ENCODE results near the gene CIAO2A.

Gene CIAO2A

GRCh38 chr15:64093627-64094417 is at the start of gene CIAO2A:
Gene CIAO2A, minus strand, starts transcription at chr15:64093838. Its CDS starts 70 bp downstream, at chr15:64093768.
- Histone ChIP-seq H3K27ac (ENCODE audit: low read depth, low read length) (peak within 1 kb of the TSS; percentile 90), H2AFZ (ENCODE audit: low read length, unreplicated experiment) (peak within 1 kb of the TSS; percentile 82), H3K79me2 (ENCODE audit: control insufficient read depth, insufficient read depth, low read length, unreplicated experiment) (peaks cover 76% of the 10 kb centered on the region), H3K36me3 (ENCODE audit: insufficient read depth, low read length) (peaks cover 7% of the 10 kb centered on the region; the same call in 1 of the 2 replicates), H3K4me1 (ENCODE audit: control insufficient read depth, insufficient read depth, low read length, unreplicated experiment) (peaks cover 31% of the 10 kb centered on the region), H3K27me3 (ENCODE audit: insufficient read depth, low read length) (no peaks in the 10 kb centered on the region), H3K4me3 (ENCODE audit: low read depth, low read length) (peak within 1 kb of the TSS; percentile 98)

- Histone ChIP-seq H3K79me2 (ENCODE audit: control insufficient read depth, insufficient read depth, low read length, unreplicated experiment) (no peaks in the 10 kb centered on the region), H3K4me3 (ENCODE audit: low read depth, low read length) (no peak overlapping the region), H2AFZ (ENCODE audit: low read length, unreplicated experiment) (no peak overlapping the region), H3K36me3 (ENCODE audit: insufficient read depth, low read length) (0 out of 2 replicates have a peak, but pooled peaks cover 2% of the 10 kb centered on the region), H3K4me1 (ENCODE audit: control insufficient read depth, insufficient read depth, low read length, unreplicated experiment) (no peaks in the 10 kb centered on the region), H3K27me3 (ENCODE audit: insufficient read depth, low read length) (no peaks in the 10 kb centered on the region), H3K27ac (ENCODE audit: low read depth, low read length) (no peak overlapping the region)
Measured at GRCh38 chr15:64143276-64143675, 49.6 kb upstream of the CIAO2A start.

- Histone ChIP-seq H3K27me3 (ENCODE audit: insufficient read depth, low read length) (no peaks in the 10 kb centered on the region), H3K27ac (ENCODE audit: low read depth, low read length) (no peak overlapping the region), H3K79me2 (ENCODE audit: control insufficient read depth, insufficient read depth, low read length, unreplicated experiment) (no peaks in the 10 kb centered on the region), H3K4me1 (ENCODE audit: control insufficient read depth, insufficient read depth, low read length, unreplicated experiment) (no peaks in the 10 kb centered on the region), H3K4me3 (ENCODE audit: low read depth, low read length) (no peak overlapping the region), H3K36me3 (ENCODE audit: insufficient read depth, low read length) (0 out of 2 replicates have a peak, but pooled peaks cover 2% of the 10 kb centered on the region), H2AFZ (ENCODE audit: low read length, unreplicated experiment) (no peak overlapping the region)
Measured at GRCh38 chr15:64141798-64142512, 48.3 kb upstream of the CIAO2A start.

- H3K36me3 ChIP-seq (ENCODE audit: insufficient read depth, low read length): peaks cover 7% of the 10 kb centered on the region; the same call in 1 of the 2 replicates
- no peak overlapping the region for H3K27ac ChIP-seq (ENCODE audit: low read depth, low read length)
- H3K4me1 ChIP-seq (ENCODE audit: control insufficient read depth, insufficient read depth, low read length, unreplicated experiment): no peaks in the 10 kb centered on the region
- H3K27me3 ChIP-seq (ENCODE audit: insufficient read depth, low read length): no peaks in the 10 kb centered on the region
- H3K4me3 ChIP-seq (ENCODE audit: low read depth, low read length): no peak overlapping the region
- no peaks in the 10 kb centered on the region for H3K79me2 ChIP-seq (ENCODE audit: control insufficient read depth, insufficient read depth, low read length, unreplicated experiment)
- no peak overlapping the region for H2AFZ ChIP-seq (ENCODE audit: low read length, unreplicated experiment)
Measured at GRCh38 chr15:64138331-64138941, 44.8 kb upstream of the CIAO2A start.

GRCh38 chr15:64137226-64137833 is 43.7 kb upstream of the CIAO2A start:
- H3K4me3 ChIP-seq (ENCODE audit: low read depth, low read length): no peak overlapping the region
- peaks cover 10% of the 10 kb centered on the region; the same call in 1 of the 2 replicates for H3K36me3 ChIP-seq (ENCODE audit: insufficient read depth, low read length)
- H2AFZ ChIP-seq (ENCODE audit: low read length, unreplicated experiment): no peak overlapping the region
- H3K79me2 ChIP-seq (ENCODE audit: control insufficient read depth, insufficient read depth, low read length, unreplicated experiment): no peaks in the 10 kb centered on the region
- no peaks in the 10 kb centered on the region for H3K4me1 ChIP-seq (ENCODE audit: control insufficient read depth, insufficient read depth, low read length, unreplicated experiment)
- no peaks in the 10 kb centered on the region for H3K27me3 ChIP-seq (ENCODE audit: insufficient read depth, low read length)
- H3K27ac ChIP-seq (ENCODE audit: low read depth, low read length): no peak overlapping the region

GRCh38 chr15:64136347-64136746 is 42.7 kb upstream of the CIAO2A start:
- no peak overlapping the region for H2AFZ ChIP-seq (ENCODE audit: low read length, unreplicated experiment)
- H3K79me2 ChIP-seq (ENCODE audit: control insufficient read depth, insufficient read depth, low read length, unreplicated experiment): no peaks in the 10 kb centered on the region
- no peaks in the 10 kb centered on the region for H3K27me3 ChIP-seq (ENCODE audit: insufficient read depth, low read length)
- H3K4me1 ChIP-seq (ENCODE audit: control insufficient read depth, insufficient read depth, low read length, unreplicated experiment): no peaks in the 10 kb centered on the region
- no peak overlapping the region for H3K27ac ChIP-seq (ENCODE audit: low read depth, low read length)
- peaks cover 19% of the 10 kb centered on the region; the same call in 1 of the 2 replicates for H3K36me3 ChIP-seq (ENCODE audit: insufficient read depth, low read length)
- no peak overlapping the region for H3K4me3 ChIP-seq (ENCODE audit: low read depth, low read length)

GRCh38 chr15:64134345-64134829 is 40.7 kb upstream of the CIAO2A start:
- H3K4me3 ChIP-seq (ENCODE audit: low read depth, low read length): no peak overlapping the region
- no peak overlapping the region for H2AFZ ChIP-seq (ENCODE audit: low read length, unreplicated experiment)
- no peaks in the 10 kb centered on the region for H3K27me3 ChIP-seq (ENCODE audit: insufficient read depth, low read length)
- H3K79me2 ChIP-seq (ENCODE audit: control insufficient read depth, insufficient read depth, low read length, unreplicated experiment): no peaks in the 10 kb centered on the region
- H3K4me1 ChIP-seq (ENCODE audit: control insufficient read depth, insufficient read depth, low read length, unreplicated experiment): no peaks in the 10 kb centered on the region
- H3K27ac ChIP-seq (ENCODE audit: low read depth, low read length): no peak overlapping the region
- peaks cover 32% of the 10 kb centered on the region; the same call in 1 of the 2 replicates for H3K36me3 ChIP-seq (ENCODE audit: insufficient read depth, low read length)

- Histone ChIP-seq H3K36me3 (ENCODE audit: insufficient read depth, low read length) (peaks cover 33% of the 10 kb centered on the region; the same call in 1 of the 2 replicates), H2AFZ (ENCODE audit: low read length, unreplicated experiment) (no peak overlapping the region), H3K4me1 (ENCODE audit: control insufficient read depth, insufficient read depth, low read length, unreplicated experiment) (no peaks in the 10 kb centered on the region), H3K4me3 (ENCODE audit: low read depth, low read length) (no peak overlapping the region), H3K79me2 (ENCODE audit: control insufficient read depth, insufficient read depth, low read length, unreplicated experiment) (no peaks in the 10 kb centered on the region), H3K27me3 (ENCODE audit: insufficient read depth, low read length) (no peaks in the 10 kb centered on the region), H3K27ac (ENCODE audit: low read depth, low read length) (no peak overlapping the region)
Measured at GRCh38 chr15:64133623-64134344, 40.1 kb upstream of the CIAO2A start.

GRCh38 chr15:64132217-64132616 is 38.6 kb upstream of the CIAO2A start:
- Histone ChIP-seq H3K27ac (ENCODE audit: low read depth, low read length) (no peak overlapping the region), H3K27me3 (ENCODE audit: insufficient read depth, low read length) (no peaks in the 10 kb centered on the region), H3K4me1 (ENCODE audit: control insufficient read depth, insufficient read depth, low read length, unreplicated experiment) (no peaks in the 10 kb centered on the region), H3K79me2 (ENCODE audit: control insufficient read depth, insufficient read depth, low read length, unreplicated experiment) (no peaks in the 10 kb centered on the region), H2AFZ (ENCODE audit: low read length, unreplicated experiment) (no peak overlapping the region), H3K36me3 (ENCODE audit: insufficient read depth, low read length) (peaks cover 42% of the 10 kb centered on the region; the same call in 1 of the 2 replicates), H3K4me3 (ENCODE audit: low read depth, low read length) (no peak overlapping the region)

All from ACC112 (cell line).